Measurements from ENCODE around the gene PIM1. TPM values are rescaled to one million over a fixed set of nuclear protein-coding genes. Genes with fewer than 3 reads are reported as not detected.

The PIM1 gene
- total and polyA plus RNA-seq, 9 of the 15 experiments (the other 6 are each of a cell fraction or from before 2014, with no cell fraction given), result 19.0 to 789 (median 212) TPM

GRCh38 chr6:37174515-37175331 lies 4.8 kb downstream of the PIM1 start (continued):
- TF ChIP-seq MLX (CRISPR knock-in tag; conservative IDR thresholded peaks at IDR 0.05), result no peak
- TF ChIP-seq ZNF212 (CRISPR knock-in tag; IDR thresholded peaks at IDR 0.05), result no peak
- no peak for TF ChIP-seq ZNF239 (CRISPR knock-in tag; IDR thresholded peaks at IDR 0.05)
- TF ChIP-seq, protein P1, sequence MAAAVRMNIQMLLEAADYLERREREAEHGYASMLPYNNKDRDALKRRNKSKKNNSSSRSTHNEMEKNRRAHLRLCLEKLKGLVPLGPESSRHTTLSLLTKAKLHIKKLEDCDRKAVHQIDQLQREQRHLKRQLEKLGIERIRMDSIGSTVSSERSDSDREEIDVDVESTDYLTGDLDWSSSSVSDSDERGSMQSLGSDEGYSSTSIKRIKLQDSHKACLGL (CRISPR knock-in tag; IDR thresholded peaks at IDR 0.05; ENCODE audit: borderline replicate concordance, poor library complexity, severe bottlenecking), result no peak
- no peak for TF ChIP-seq SPI1 (IDR thresholded peaks at IDR 0.05; ENCODE audit: borderline replicate concordance, low read depth, low read length)
- TF ChIP-seq, protein P2, sequence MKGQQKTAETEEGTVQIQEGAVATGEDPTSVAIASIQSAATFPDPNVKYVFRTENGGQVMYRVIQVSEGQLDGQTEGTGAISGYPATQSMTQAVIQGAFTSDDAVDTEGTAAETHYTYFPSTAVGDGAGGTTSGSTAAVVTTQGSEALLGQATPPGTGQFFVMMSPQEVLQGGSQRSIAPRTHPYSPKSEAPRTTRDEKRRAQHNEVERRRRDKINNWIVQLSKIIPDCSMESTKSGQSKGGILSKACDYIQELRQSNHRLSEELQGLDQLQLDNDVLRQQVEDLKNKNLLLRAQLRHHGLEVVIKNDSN (CRISPR knock-in tag; IDR thresholded peaks at IDR 0.05), result no peak
- TF ChIP-seq, protein P3, sequence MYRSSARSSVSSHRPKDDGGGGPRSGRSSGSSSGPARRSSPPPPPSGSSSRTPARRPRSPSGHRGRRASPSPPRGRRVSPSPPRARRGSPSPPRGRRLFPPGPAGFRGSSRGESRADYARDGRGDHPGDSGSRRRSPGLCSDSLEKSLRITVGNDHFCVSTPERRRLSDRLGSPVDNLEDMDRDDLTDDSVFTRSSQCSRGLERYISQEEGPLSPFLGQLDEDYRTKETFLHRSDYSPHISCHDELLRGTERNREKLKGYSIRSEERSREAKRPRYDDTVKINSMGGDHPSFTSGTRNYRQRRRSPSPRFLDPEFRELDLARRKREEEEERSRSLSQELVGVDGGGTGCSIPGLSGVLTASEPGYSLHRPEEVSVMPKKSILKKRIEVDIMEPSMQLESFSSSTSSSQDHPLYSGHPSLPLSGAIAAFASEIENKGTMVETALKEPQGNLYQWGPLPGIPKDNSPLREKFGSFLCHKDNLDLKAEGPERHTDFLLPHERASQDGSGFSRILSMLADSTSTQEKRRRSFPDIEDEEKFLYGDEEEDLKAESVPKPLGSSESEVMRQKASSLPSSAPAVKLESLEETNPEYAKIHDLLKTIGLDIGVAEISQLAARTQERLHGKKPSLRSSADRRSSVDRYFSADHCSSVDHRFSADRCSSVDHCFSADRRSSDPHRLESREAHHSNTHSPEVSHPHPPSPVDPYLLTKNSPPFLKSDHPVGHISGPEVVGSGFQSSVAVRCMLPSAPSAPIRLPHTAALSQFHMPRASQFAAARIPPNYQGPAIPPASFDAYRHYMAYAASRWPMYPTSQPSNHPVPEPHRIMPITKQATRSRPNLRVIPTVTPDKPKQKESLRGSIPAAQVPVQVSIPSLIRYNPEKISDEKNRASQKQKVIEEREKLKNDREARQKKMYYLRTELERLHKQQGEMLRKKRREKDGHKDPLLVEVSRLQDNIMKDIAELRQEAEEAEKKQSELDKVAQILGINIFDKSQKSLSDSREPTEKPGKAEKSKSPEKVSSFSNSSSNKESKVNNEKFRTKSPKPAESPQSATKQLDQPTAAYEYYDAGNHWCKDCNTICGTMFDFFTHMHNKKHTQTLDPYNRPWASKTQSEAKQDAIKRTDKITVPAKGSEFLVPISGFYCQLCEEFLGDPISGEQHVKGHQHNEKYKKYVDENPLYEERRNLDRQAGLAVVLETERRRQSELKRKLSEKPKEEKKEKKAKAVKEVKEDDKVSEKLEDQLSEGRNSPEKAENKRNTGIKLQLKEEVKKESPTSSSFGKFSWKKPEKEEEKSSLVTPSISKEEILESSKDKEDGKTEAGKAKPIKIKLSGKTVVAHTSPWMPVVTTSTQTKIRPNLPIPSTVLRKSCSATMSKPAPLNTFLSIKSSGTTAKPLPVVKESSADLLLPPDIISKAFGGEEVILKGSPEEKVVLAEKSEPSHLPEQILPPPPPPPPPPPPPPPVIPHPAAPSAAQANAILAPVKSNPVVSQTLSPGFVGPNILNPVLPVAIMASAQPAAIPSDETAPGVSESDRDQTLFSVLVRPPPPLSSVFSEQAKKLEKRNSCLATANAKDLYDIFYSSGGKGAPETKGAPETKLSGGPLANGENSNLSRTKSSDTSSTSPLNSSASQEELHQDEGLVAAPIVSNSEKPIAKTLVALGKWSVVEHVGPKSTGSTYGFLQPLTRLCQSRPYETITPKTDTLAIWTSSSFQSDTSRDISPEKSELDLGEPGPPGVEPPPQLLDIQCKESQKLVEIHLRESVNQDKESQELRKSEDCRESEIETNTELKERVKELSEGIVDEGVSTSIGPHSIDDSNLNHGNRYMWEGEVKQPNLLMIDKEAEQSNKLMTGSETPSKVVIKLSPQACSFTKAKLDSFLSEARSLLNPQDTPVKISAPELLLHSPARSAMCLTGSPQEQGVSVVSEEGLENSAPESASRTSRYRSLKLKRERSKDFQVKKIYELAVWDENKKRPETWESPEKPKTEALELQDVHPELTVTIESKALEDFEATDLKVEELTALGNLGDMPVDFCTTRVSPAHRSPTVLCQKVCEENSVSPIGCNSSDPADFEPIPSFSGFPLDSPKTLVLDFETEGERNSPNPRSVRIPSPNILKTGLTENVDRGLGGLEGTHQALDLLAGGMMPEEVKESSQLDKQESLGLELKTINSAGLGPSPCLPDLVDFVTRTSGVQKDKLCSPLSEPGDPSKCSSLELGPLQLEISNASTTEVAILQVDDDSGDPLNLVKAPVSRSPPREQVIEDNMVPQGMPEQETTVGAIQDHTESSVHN (IDR thresholded peaks at IDR 0.05; ENCODE audit: borderline replicate concordance in 1 of 2, low read depth in 1 of 2), result no peak
- no peak for TF ChIP-seq FIP1L1 (IDR thresholded peaks at IDR 0.05; ENCODE audit: low read depth, low read length, poor library complexity, severe bottlenecking)
- TF ChIP-seq ZNF41 (CRISPR knock-in tag; conservative IDR thresholded peaks at IDR 0.05), result no peak
- no peak for TF ChIP-seq CBFB (CRISPR knock-in tag; IDR thresholded peaks at IDR 0.05)
- no peak for TF ChIP-seq FOXO4 (CRISPR knock-in tag; IDR thresholded peaks at IDR 0.05)
- no peak for TF ChIP-seq PCBP1 (IDR thresholded peaks at IDR 0.05; ENCODE audit: low read depth, low read length, poor library complexity, severe bottlenecking)
- TF ChIP-seq HDAC1 (IDR thresholded peaks at IDR 0.05), result no peak
- no peak for TF ChIP-seq KAT7 (CRISPR knock-in tag; IDR thresholded peaks at IDR 0.05; ENCODE audit: borderline replicate concordance)
- TF ChIP-seq GATA2 (CRISPR knock-in tag; IDR thresholded peaks at IDR 0.05), result no peak
